Measurements from ENCODE around the gene FUNDC1.

The FUNDC1 gene

DNA sequence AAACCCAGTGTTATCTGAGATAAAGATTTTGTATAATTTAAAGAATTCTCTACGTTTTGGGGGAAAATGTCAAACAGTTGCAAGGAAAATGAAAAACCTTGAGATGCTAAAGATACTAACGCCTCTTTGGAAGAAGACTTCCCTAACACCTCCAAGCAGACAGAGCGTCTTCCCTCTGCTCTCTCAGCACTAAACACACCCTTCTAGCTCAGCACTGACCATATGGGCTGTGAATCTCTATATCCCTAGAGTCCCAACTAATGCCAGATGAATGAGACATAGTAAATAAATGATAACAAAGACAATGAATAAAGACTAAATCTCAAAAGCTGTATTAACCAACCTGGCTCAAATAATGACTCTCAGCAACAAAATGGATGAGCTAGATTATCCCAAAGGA, 13.3 kb downstream of the FUNDC1 start:
- Histone ChIP-seq H3K9me3 (ENCODE audit: control insufficient read depth, low read length) (no peaks in the 10 kb centered on the region), H3K4me3 (ENCODE audit: low read length) (no peak overlapping the region), H3K9ac (ENCODE audit: low read length) (no peak overlapping the region), H3K4me1 (ENCODE audit: control insufficient read depth, insufficient read depth, low read length) (no peaks in the 10 kb centered on the region), H3K27me3 (ENCODE audit: control insufficient read depth, insufficient read depth, low read length) (no peaks in the 10 kb centered on the region), H3K36me3 (ENCODE audit: control insufficient read depth, insufficient read depth, low read length) (no peaks in the 10 kb centered on the region)

DNA sequence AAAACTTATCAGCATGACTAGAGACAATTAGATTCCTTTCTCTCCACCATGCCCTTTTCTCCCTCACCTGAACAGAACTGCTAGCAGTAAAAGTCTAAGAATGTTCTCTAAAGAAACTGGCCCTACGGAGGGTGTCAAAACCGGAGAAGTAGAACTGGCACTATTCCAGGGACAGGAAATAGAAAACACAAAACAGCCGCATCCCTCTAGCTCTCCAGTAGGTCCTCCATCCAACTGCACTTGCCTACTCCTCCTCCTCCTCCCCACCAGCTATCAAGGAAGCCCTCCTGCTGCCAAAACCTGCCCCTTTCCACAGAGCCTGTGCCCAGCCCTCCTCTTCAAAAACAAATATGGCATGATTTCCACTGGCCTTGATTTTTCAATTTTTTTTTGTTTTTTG, 28.4 kb downstream of the FUNDC1 start:
- Histone ChIP-seq H3K9me3 (ENCODE audit: control insufficient read depth, low read length) (no peaks in the 10 kb centered on the region), H3K36me3 (ENCODE audit: control insufficient read depth, insufficient read depth, low read length) (no peaks in the 10 kb centered on the region), H3K27me3 (ENCODE audit: control insufficient read depth, insufficient read depth, low read length) (no peaks in the 10 kb centered on the region), H3K4me1 (ENCODE audit: control insufficient read depth, insufficient read depth, low read length) (no peaks in the 10 kb centered on the region), H3K9ac (ENCODE audit: low read length) (no peak overlapping the region), H3K4me3 (ENCODE audit: low read length) (no peak overlapping the region)

DNA sequence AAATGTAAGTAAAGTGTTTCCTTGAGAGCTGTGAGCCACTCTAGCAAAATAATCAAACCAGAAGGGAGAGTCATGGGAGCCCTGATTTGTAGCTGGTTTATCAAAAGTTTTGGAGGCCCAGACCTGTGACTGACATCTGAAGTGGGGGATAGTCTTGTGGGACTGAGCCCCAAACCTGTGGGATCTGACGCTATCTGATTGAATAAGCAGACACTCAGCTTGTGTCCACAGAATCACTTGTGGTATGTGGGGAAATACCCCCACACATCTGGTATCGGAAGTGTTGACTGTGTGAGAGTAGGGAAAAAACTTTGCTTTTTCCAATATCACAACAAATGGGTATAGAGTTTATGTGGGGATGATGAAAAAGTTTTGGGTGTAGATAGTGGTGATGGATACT, 35.4 kb downstream of the FUNDC1 start:
- Histone ChIP-seq H3K36me3 (ENCODE audit: control insufficient read depth, insufficient read depth, low read length) (no peaks in the 10 kb centered on the region), H3K9ac (ENCODE audit: low read length) (no peak overlapping the region), H3K4me3 (ENCODE audit: low read length) (no peak overlapping the region), H3K27me3 (ENCODE audit: control insufficient read depth, insufficient read depth, low read length) (no peaks in the 10 kb centered on the region), H3K4me1 (ENCODE audit: control insufficient read depth, insufficient read depth, low read length) (peaks cover 5% of the 10 kb centered on the region), H3K9me3 (ENCODE audit: control insufficient read depth, low read length) (no peaks in the 10 kb centered on the region)

DNA sequence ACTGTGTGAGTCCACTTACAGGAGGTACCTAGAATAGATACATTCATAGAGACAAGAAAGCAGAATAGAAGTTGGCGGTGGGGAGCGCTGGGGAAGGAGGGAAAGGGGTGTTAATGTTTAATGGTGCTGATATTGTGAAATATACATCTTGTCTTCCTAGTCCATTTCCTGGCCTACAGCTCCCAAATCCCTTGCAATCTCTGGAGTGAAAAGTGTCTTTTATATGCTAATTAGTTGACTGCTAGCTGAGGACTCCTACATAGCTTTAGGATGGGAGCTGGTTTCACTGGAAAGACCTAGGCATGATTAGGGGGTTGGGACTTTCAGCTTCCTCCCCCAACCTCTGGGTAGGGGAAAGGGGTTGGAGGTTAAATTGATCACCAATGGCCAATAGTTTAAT, 36.0 kb downstream of the FUNDC1 start:
- H3K36me3 ChIP-seq (ENCODE audit: control insufficient read depth, insufficient read depth, low read length): no peaks in the 10 kb centered on the region
- no peaks in the 10 kb centered on the region for H3K9me3 ChIP-seq (ENCODE audit: control insufficient read depth, low read length)
- no peak overlapping the region for H3K9ac ChIP-seq (ENCODE audit: low read length)
- no peak overlapping the region for H3K4me3 ChIP-seq (ENCODE audit: low read length)
- peaks cover 5% of the 10 kb centered on the region for H3K4me1 ChIP-seq (ENCODE audit: control insufficient read depth, insufficient read depth, low read length)
- H3K27me3 ChIP-seq (ENCODE audit: control insufficient read depth, insufficient read depth, low read length): no peaks in the 10 kb centered on the region

DNA sequence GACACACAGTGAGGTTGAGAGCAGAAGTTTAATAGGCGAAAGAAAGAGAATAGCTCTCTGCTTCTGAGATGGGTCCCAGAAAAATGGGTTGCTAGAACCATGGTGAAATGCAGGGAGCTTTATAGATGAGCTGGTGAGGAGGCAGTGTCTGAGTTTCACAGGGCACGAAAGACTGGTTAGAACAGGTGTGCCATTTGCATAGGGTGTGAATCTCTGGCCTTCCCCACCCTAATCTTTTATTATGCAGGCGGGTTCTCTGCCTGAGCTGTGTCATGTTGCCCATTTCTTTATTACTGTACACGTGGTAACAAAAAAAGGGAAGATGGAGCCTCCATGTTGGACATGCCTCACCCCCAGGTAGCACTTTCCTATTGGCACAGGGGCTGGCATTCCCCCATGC, 39.1 kb downstream of the FUNDC1 start:
- Histone ChIP-seq H3K27me3 (ENCODE audit: control insufficient read depth, insufficient read depth, low read length) (no peaks in the 10 kb centered on the region), H3K4me3 (ENCODE audit: low read length) (no peak overlapping the region), H3K9ac (ENCODE audit: low read length) (no peak overlapping the region), H3K4me1 (ENCODE audit: control insufficient read depth, insufficient read depth, low read length) (peaks cover 5% of the 10 kb centered on the region), H3K36me3 (ENCODE audit: control insufficient read depth, insufficient read depth, low read length) (no peaks in the 10 kb centered on the region), H3K9me3 (ENCODE audit: control insufficient read depth, low read length) (no peaks in the 10 kb centered on the region)

DNA sequence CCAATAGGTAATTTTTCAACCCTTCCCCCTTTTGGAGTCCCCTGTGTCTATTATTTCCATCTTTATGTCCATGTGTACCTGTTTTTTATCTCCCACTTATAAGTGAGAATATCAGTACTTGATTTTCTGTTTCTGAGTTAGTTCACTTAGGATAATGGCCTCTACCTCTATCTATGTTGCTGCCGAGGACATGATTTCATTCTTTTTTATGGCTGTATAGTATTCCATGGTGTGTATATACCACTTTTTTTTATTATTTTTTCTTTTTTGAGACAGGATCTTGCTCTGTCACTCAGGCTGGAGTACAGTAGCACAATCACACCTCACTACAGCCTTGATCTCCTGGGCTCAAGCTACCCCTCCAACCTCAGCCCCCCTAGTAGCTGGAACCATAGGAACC, 47.6 kb downstream of the FUNDC1 start:
- H3K27me3 ChIP-seq (ENCODE audit: control insufficient read depth, insufficient read depth, low read length): no peaks in the 10 kb centered on the region
- no peak overlapping the region for H3K4me3 ChIP-seq (ENCODE audit: low read length)
- H3K4me1 ChIP-seq (ENCODE audit: control insufficient read depth, insufficient read depth, low read length): no peaks in the 10 kb centered on the region

DNA sequence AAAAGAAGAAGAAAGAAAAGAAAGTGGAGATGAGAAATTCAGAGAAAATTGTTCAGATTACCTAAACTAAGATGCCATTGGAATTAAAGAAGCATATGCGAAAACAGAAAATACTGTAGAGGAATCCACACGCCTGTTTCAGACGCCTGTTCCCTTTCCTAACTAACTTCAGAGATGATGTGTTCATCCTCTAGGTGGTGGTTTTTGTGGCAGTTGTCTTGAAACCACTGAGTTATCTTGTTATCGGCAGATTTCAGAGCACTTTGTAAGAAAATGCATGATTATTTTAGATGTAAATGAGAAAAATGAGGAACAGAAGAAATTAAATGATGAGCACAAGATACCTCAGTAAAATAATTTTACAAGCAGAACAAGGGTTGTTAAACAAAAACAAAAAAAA, 48.3 kb downstream of the FUNDC1 start:
- Histone ChIP-seq H3K36me3 (ENCODE audit: control insufficient read depth, insufficient read depth, low read length) (no peaks in the 10 kb centered on the region), H3K27me3 (ENCODE audit: control insufficient read depth, insufficient read depth, low read length) (no peaks in the 10 kb centered on the region), H3K9me3 (ENCODE audit: control insufficient read depth, low read length) (no peaks in the 10 kb centered on the region), H3K4me1 (ENCODE audit: control insufficient read depth, insufficient read depth, low read length) (no peaks in the 10 kb centered on the region), H3K4me3 (ENCODE audit: low read length) (no peak overlapping the region), H3K9ac (ENCODE audit: low read length) (no peak overlapping the region)

More for the DNA sequence above, 47.6 kb downstream of the FUNDC1 start:
- Histone ChIP-seq H3K36me3 (ENCODE audit: control insufficient read depth, insufficient read depth, low read length) (no peaks in the 10 kb centered on the region), H3K9me3 (ENCODE audit: control insufficient read depth, low read length) (no peaks in the 10 kb centered on the region), H3K9ac (ENCODE audit: low read length) (no peak overlapping the region)

DNA sequence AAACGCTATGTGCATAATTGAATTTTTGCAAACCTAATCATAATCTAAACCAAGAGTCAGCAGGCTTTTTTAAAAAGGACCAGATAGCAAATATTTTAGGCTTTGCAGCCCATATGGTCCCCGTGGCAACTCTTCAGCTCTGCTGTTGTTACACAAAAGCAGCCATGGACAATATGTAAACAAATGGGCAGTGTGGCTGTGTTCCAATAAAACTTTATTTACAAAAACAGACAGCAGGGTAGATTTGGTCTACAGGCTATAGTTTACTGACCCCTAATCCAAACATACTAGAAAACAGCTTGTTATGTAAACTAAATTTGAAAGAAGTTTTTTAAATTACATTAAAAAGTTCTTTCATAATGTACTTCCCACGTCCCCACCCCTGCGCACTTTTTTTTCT, 53.1 kb downstream of the FUNDC1 start:
- Histone ChIP-seq H3K9ac (ENCODE audit: low read length) (no peak overlapping the region), H3K4me1 (ENCODE audit: control insufficient read depth, insufficient read depth, low read length) (no peaks in the 10 kb centered on the region), H3K36me3 (ENCODE audit: control insufficient read depth, insufficient read depth, low read length) (no peaks in the 10 kb centered on the region), H3K4me3 (ENCODE audit: low read length) (no peak overlapping the region), H3K9me3 (ENCODE audit: control insufficient read depth, low read length) (no peaks in the 10 kb centered on the region), H3K27me3 (ENCODE audit: control insufficient read depth, insufficient read depth, low read length) (no peaks in the 10 kb centered on the region)

DNA sequence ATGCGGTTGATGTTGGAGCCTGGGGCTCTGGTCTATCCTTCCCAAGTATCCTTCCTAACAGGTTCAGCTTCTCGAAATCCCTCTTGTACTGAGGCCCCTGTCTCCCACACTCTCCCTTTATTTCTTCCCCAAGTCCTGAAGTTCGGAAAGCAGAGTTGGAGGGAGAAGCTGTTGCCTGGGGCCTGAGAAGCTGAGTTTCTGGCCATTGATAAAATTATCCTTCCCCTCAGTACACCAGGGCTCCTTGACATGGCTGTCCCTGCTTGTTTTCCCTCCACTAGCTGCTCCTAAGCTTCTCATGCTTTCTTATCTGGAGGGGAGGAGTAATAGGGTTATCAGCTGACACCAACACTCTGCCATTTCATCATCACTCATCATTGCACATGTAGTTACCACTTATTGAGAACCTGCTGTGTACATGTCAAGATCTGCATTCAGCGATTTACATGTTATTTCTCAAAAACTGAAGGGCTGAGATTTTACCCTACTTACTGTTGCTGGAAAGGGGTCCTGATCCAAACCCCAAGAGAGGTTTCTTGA, 58.0 kb downstream of the FUNDC1 start:
- H3K4me1 ChIP-seq (ENCODE audit: control insufficient read depth, insufficient read depth, low read length): peaks cover 5% of the 10 kb centered on the region
- H3K9ac ChIP-seq (ENCODE audit: low read length): no peak overlapping the region
- no peaks in the 10 kb centered on the region for H3K27me3 ChIP-seq (ENCODE audit: control insufficient read depth, insufficient read depth, low read length)
- no peaks in the 10 kb centered on the region for H3K36me3 ChIP-seq (ENCODE audit: control insufficient read depth, insufficient read depth, low read length)
- no peaks in the 10 kb centered on the region for H3K9me3 ChIP-seq (ENCODE audit: control insufficient read depth, low read length)
- H3K4me3 ChIP-seq (ENCODE audit: low read length): no peak overlapping the region

DNA sequence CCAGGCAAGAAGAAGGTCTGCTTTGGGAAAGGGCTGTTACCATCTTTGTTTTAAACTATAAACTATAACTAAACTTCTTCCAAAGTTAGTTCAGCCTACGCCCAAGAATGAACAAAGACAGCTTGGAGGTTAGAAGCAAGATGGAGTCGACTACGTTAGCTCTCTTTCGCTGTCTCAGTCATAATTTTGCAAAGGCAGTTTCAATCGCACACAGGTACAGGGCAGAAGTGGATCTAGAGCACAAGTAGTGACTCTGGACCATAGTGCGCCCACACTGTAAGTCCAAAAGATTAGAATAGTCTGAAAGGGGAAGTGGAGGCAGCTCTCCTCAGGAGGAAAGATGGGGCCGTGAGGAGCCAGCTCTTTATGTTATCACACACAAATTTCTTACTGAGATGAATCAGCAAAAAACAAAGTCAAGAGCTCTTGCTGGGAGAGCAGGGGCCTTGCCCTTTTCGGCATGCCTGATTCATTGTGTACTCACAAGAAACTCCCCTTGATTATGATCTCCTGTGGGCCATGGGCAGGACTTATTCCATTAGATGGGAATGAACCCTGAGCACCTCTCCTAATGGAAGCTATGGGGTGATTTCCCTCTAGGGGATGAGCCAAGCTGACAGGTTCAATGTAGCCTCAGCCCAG, 58.6 kb downstream of the FUNDC1 start:
- H3K9ac ChIP-seq (ENCODE audit: low read length): no peak overlapping the region
- peaks cover 5% of the 10 kb centered on the region for H3K4me1 ChIP-seq (ENCODE audit: control insufficient read depth, insufficient read depth, low read length)
- no peak overlapping the region for H3K4me3 ChIP-seq (ENCODE audit: low read length)
- H3K27me3 ChIP-seq (ENCODE audit: control insufficient read depth, insufficient read depth, low read length): no peaks in the 10 kb centered on the region
- no peaks in the 10 kb centered on the region for H3K9me3 ChIP-seq (ENCODE audit: control insufficient read depth, low read length)
- no peaks in the 10 kb centered on the region for H3K36me3 ChIP-seq (ENCODE audit: control insufficient read depth, insufficient read depth, low read length)

DNA sequence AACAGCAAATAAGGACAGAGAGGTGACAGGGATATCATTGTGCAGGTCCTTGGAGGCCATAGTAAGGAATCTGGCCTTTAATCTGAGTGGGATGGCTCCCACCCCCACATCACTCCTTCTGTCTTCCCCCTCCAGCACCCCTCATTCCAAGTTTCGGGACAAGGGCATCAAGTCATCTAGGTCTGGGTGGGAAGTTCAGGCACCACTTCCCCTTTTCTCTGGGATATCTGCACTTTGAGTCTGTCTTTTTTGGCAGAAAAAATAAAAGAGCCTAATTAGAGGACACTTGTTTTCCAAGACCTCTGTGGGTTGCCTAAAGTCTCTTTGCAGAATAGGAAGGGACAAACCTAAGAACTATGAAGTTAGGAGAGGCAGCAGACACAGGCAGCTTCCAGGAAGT, 60.1 kb downstream of the FUNDC1 start:
- Histone ChIP-seq H3K36me3 (ENCODE audit: control insufficient read depth, insufficient read depth, low read length) (no peaks in the 10 kb centered on the region), H3K9me3 (ENCODE audit: control insufficient read depth, low read length) (no peaks in the 10 kb centered on the region), H3K4me1 (ENCODE audit: control insufficient read depth, insufficient read depth, low read length) (peaks cover 5% of the 10 kb centered on the region), H3K27me3 (ENCODE audit: control insufficient read depth, insufficient read depth, low read length) (no peaks in the 10 kb centered on the region), H3K9ac (ENCODE audit: low read length) (no peak overlapping the region), H3K4me3 (ENCODE audit: low read length) (no peak overlapping the region)

DNA sequence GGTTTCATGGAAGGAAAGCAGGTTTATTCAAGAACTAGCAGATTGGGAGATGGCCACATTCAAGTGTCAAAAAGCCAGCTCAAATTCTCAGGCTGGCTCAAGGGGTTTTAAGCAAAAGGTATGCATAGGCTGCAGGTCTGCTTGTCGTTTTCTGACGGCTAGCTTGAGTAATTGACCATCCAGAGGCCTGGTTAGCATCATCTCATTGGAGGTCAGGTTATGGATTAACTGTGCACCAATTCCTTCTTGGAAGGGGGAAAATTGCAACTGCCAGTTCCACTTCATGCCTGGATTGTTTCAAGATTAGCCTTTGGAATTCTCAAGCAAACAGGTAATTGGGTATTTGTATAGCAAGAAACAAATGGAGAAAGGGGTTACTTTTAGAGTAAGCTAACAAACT, 62.1 kb downstream of the FUNDC1 start:
- H3K4me3 ChIP-seq (ENCODE audit: low read length): no peak overlapping the region
- no peaks in the 10 kb centered on the region for H3K36me3 ChIP-seq (ENCODE audit: control insufficient read depth, insufficient read depth, low read length)
- H3K9me3 ChIP-seq (ENCODE audit: control insufficient read depth, low read length): no peaks in the 10 kb centered on the region
- no peaks in the 10 kb centered on the region for H3K27me3 ChIP-seq (ENCODE audit: control insufficient read depth, insufficient read depth, low read length)
- H3K4me1 ChIP-seq (ENCODE audit: control insufficient read depth, insufficient read depth, low read length): peaks cover 5% of the 10 kb centered on the region
- H3K9ac ChIP-seq (ENCODE audit: low read length): no peak overlapping the region

DNA sequence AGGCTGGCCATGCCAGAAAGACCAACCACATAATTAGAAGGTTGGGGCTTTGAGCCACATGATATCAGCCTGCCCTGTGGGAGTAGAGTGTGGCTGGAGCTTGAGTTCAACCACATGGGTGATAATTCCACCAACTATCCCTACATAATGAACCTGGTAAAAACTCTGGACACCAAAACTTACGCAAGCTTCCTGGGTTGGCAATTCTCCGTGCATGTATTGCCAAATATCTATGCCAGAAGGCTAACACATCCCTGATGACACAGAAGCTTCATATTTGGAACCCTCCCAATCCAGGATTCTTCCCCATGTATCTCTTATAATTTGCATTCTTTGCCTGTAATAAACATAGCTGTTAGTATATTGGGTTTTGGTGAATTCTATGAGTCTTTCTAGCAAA, 68.2 kb downstream of the FUNDC1 start:
- Histone ChIP-seq H3K36me3 (ENCODE audit: control insufficient read depth, insufficient read depth, low read length) (no peaks in the 10 kb centered on the region), H3K9me3 (ENCODE audit: control insufficient read depth, low read length) (no peaks in the 10 kb centered on the region), H3K4me1 (ENCODE audit: control insufficient read depth, insufficient read depth, low read length) (no peaks in the 10 kb centered on the region), H3K4me3 (ENCODE audit: low read length) (no peak overlapping the region), H3K27me3 (ENCODE audit: control insufficient read depth, insufficient read depth, low read length) (no peaks in the 10 kb centered on the region), H3K9ac (ENCODE audit: low read length) (no peak overlapping the region)
